ENCODE results near the gene FXN. TPM values are rescaled to one million over a fixed set of nuclear protein-coding genes. Genes with fewer than 3 reads are reported as not detected.
A peak's percentile ranks its signal among the peaks of the same experiment; 100 is the strongest.

The FXN gene
- total and polyA plus RNA-seq, 4 donors: 3.6 to 13.5 (median 10.6) TPM

DNA sequence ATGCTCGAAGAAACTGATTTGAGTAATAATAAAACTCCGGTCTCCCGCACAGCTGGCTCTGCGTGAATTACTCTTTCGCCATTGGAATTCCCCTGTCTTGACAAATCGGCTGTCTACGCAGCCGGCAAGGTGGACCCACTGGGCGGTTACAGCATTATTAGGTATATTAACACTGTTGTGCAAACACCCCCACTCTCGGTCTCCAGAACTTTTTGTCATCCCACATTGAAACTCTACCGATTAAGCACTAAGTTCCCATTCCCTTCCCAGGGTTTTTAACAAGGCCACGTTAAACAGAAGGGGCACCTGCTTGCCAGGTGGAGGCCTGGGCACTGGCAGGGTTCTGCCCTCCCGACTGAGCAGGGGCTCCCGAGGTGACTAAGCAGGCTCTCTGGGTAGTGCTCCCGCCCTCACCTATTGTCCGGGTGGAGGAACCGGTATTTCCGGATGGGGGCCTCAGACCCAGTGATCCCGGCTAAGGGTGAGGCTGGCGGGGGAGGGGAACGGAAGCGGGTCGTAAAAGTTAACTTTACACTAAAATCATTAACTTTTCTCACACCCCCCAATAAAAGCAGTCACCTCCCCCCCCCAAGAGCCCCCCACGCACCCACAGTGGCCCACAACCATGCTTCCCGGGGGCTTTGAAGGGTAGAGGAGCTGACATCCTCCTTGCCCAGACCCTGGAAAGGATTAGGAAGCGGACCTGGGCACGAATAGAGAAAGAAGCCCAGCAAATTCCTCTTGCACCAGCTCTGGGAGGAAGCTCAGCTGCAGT lies 85.0 kb downstream of the FXN start:
- Histone ChIP-seq H3K9ac (ENCODE audit: insufficient read depth in 1 of 2, low read length in 2 of 2) (peak overlapping the region in 1 of 2 donors; percentile 74), H3K4me3 (peak overlapping the region; percentile 90), H3K27ac (ENCODE audit: low read depth in 1 of 2, low read length in 1 of 2) (peak overlapping the region; percentile 14 to 99), H3K9me3 (ENCODE audit: control insufficient read depth in 4 of 4, insufficient read depth in 3 of 4, low read length in 3 of 4) (no peaks in the 10 kb centered on the region), H3K4me1 (ENCODE audit: control insufficient read depth in 5 of 5, insufficient read depth in 5 of 5, low read length in 5 of 5) (peaks cover 0 to 13% (median 2%) of the 10 kb centered on the region in 5 donors), H3K36me3 (ENCODE audit: control insufficient read depth in 4 of 4, insufficient read depth in 4 of 4, low read length in 4 of 4) (no peaks in the 10 kb centered on the region), H3K27me3 (ENCODE audit: control insufficient read depth in 3 of 3, insufficient read depth in 3 of 3, low read length in 2 of 3) (no peaks in the 10 kb centered on the region)
- WGBS, 2 donors: 32% methylated on average over 27 of the region's 27 CpGs
- DNase-seq (peak; percentile 74 to 87 (median 85)), ATAC-seq (ENCODE audit: insufficient read depth, low FRiP score) (peak; percentile 71)
- TF ChIP-seq, protein P1, sequence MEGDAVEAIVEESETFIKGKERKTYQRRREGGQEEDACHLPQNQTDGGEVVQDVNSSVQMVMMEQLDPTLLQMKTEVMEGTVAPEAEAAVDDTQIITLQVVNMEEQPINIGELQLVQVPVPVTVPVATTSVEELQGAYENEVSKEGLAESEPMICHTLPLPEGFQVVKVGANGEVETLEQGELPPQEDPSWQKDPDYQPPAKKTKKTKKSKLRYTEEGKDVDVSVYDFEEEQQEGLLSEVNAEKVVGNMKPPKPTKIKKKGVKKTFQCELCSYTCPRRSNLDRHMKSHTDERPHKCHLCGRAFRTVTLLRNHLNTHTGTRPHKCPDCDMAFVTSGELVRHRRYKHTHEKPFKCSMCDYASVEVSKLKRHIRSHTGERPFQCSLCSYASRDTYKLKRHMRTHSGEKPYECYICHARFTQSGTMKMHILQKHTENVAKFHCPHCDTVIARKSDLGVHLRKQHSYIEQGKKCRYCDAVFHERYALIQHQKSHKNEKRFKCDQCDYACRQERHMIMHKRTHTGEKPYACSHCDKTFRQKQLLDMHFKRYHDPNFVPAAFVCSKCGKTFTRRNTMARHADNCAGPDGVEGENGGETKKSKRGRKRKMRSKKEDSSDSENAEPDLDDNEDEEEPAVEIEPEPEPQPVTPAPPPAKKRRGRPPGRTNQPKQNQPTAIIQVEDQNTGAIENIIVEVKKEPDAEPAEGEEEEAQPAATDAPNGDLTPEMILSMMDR (IDR thresholded peaks at IDR 0.05; ENCODE audit: control extremely low read depth, extremely low read depth): no peak

DNA sequence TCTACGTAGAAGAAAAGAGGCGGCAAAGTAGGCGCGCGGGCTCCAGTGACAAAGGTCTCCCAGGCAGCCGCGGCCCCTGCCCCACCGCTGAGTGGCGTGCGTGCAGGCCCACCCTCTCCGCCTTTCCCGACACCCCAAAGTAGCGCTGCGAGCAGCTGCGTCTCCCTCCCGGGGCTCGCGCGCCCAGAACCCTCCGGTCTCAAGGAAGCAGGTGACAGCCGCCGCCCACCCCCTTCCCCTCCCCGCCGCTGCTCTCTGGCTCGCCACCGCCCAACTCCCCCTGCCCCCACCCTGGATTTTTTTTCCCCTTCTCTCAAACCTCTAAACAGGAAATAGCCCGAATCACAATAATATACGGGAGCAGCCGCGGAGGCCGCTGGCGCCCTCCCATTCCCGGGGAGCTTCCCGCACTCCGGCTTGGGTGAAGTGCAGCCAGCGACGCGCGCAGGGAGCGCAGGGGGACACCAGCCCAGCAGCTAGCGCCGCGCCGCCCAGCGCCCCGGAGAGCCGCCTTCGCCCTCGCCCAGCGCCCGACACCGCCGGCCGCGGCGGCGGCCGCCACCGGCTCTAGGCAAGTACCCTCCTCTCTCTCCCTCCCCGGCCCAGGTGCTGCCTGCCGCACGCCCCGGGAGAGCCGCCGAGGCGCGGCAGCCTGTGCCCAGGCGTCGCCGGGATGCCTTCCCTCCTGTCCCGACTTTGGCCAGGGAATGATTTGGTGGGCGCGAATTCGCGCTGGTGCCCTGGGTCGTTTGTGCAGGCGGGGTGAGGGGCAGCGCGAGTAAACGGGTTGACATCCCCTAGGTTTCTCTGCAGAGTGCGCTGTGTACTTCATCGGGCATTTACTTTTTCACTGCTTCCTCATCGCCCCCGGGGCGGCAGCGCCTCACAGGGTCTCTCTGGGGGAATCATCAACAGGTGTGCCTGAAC lies 85.9 kb downstream of the FXN start:
- ATAC-seq (ENCODE audit: insufficient read depth, low FRiP score) (peak; percentile 24), DNase-seq (peak; percentile 58 to 69 (median 67))
- Histone ChIP-seq H3K27me3 (ENCODE audit: control insufficient read depth in 3 of 3, insufficient read depth in 3 of 3, low read length in 2 of 3) (no peaks in the 10 kb centered on the region), H3K4me1 (ENCODE audit: control insufficient read depth in 5 of 5, insufficient read depth in 5 of 5, low read length in 5 of 5) (peaks cover 0 to 13% (median 2%) of the 10 kb centered on the region in 5 donors), H3K4me3 (peak overlapping the region; percentile 90), H3K27ac (ENCODE audit: low read depth in 1 of 2, low read length in 1 of 2) (peak overlapping the region; percentile 75 to 99), H3K36me3 (ENCODE audit: control insufficient read depth in 4 of 4, insufficient read depth in 4 of 4, low read length in 4 of 4) (no peaks in the 10 kb centered on the region), H3K9ac (ENCODE audit: insufficient read depth in 1 of 2, low read length in 2 of 2) (peak overlapping the region; percentile 43 to 45), H3K9me3 (ENCODE audit: control insufficient read depth in 4 of 4, insufficient read depth in 3 of 4, low read length in 3 of 4) (no peaks in the 10 kb centered on the region)
- 0 to 1% methylated on average over 56 to 86 of the region's 86 CpGs for WGBS, 2 donors
- TF ChIP-seq, protein P1 (IDR thresholded peaks at IDR 0.05; ENCODE audit: control extremely low read depth, extremely low read depth): no peak

DNA sequence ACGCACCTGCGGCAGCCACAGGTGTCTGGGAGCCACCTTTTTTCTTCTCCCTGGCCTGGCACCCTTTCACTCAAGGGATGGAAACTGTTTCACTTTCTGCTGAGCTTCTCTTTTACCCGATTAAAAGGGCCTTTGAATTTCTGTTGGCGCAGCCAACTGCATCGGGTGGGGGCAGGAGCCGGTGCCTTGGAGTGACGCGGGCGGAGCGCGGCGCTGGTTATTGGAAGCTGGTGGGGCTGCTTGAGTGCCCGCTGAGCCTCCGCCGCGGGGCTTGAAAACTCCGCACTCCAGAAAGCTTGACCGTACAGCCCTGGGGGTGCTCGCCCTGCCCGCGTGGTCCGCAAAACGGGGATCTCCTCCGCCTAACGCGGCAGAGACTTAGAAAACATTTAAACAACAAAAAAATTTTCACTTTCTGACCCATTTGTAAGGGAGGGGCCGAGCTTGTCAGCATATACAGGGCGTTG lies 86.6 kb downstream of the FXN start:
- TF ChIP-seq, protein P1 (IDR thresholded peaks at IDR 0.05; ENCODE audit: control extremely low read depth, extremely low read depth): no peak
- Histone ChIP-seq H3K4me1 (ENCODE audit: control insufficient read depth in 5 of 5, insufficient read depth in 5 of 5, low read length in 5 of 5) (peaks cover 0 to 13% (median 2%) of the 10 kb centered on the region in 5 donors), H3K9me3 (ENCODE audit: control insufficient read depth in 4 of 4, insufficient read depth in 3 of 4, low read length in 3 of 4) (no peaks in the 10 kb centered on the region), H3K4me3 (peak overlapping the region; percentile 90), H3K27ac (ENCODE audit: low read depth in 1 of 2, low read length in 1 of 2) (peak overlapping the region; percentile 75 to 99), H3K9ac (ENCODE audit: insufficient read depth in 1 of 2, low read length in 2 of 2) (peak overlapping the region; percentile 43 to 45), H3K36me3 (ENCODE audit: control insufficient read depth in 4 of 4, insufficient read depth in 4 of 4, low read length in 4 of 4) (no peaks in the 10 kb centered on the region), H3K27me3 (ENCODE audit: control insufficient read depth in 3 of 3, insufficient read depth in 3 of 3, low read length in 2 of 3) (no peaks in the 10 kb centered on the region)
- DNase-seq (peak; percentile 70 to 75 (median 73)), ATAC-seq (ENCODE audit: insufficient read depth, low FRiP score) (peak; percentile 48)
- WGBS, 2 donors: 0 to 1% methylated on average over 28 of the region's 28 CpGs
